ENCODE results near the gene HSPA12A. TPM values are rescaled to one million over a fixed set of nuclear protein-coding genes. Genes with fewer than 3 reads are reported as not detected.

Gene HSPA12A
- total RNA-seq, 2 donors from 2014 or later, result 13.9 to 15.4 TPM

DNA sequence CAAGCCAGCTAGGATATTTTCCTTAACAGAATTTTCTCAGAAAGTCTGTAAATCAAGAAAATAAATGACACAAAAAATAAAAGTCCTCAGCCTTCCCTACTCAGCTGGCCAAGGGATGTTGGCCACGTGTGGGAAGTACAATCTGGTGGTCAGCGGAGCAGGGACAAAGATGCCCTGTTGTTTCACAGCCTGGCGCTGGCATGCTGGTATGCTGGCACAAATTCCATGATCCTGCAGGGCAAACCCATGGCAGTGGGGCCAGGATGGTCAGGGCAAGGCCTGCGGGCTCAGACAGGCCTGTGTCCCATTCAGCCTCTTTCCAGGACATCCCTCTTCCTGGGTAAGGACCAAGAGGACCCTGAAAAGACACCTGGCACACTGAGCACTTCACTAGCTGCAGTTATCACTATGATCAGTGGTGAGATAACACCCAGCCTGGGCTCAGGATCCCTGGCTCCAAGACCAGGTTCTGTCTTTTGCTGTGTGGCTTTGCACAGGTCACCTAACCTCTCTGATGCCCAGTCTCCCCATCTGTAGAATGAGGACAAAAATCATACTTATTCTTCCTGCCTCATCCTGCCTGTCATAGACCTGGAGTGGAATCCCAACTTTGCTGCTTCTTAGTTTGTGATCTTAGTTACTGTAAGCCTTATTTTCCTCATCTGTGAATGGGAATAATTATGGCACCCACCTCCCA lies 10.8 kb upstream of the HSPA12A start:
- H3K4me1 ChIP-seq (ENCODE audit: control insufficient read depth, insufficient read depth, low read length), result no peaks in the 10 kb centered on the region
- no peak overlapping the region for H3K27ac ChIP-seq (ENCODE audit: low read depth, low read length)
- no peaks in the 10 kb centered on the region for H3K27me3 ChIP-seq (ENCODE audit: control insufficient read depth, insufficient read depth, low read length, poor library complexity, severe bottlenecking)
- no peaks in the 10 kb centered on the region for H3K36me3 ChIP-seq (ENCODE audit: control insufficient read depth, insufficient read depth, low read length)
- H3K9me3 ChIP-seq (ENCODE audit: control insufficient read depth, low read length), result no peaks in the 10 kb centered on the region
- TF ChIP-seq, protein P1, sequence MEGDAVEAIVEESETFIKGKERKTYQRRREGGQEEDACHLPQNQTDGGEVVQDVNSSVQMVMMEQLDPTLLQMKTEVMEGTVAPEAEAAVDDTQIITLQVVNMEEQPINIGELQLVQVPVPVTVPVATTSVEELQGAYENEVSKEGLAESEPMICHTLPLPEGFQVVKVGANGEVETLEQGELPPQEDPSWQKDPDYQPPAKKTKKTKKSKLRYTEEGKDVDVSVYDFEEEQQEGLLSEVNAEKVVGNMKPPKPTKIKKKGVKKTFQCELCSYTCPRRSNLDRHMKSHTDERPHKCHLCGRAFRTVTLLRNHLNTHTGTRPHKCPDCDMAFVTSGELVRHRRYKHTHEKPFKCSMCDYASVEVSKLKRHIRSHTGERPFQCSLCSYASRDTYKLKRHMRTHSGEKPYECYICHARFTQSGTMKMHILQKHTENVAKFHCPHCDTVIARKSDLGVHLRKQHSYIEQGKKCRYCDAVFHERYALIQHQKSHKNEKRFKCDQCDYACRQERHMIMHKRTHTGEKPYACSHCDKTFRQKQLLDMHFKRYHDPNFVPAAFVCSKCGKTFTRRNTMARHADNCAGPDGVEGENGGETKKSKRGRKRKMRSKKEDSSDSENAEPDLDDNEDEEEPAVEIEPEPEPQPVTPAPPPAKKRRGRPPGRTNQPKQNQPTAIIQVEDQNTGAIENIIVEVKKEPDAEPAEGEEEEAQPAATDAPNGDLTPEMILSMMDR (conservative IDR thresholded peaks at IDR 0.05), result no peak
- Mint-ChIP-seq H3K27ac (no peak overlapping the region), H3K9me3 (no peaks in the 10 kb centered on the region), H3K36me3 (ENCODE audit: low read depth) (no peaks in the 10 kb centered on the region), H3K4me1 (no peaks in the 10 kb centered on the region), H3K27me3 (ENCODE audit: insufficient read depth) (peaks cover 12% of the 10 kb centered on the region), H3K4me3 (no peak overlapping the region)
- no peak for DNase-seq
- H3K4me3 ChIP-seq (ENCODE audit: low read length), result no peak overlapping the region
- H3K9ac ChIP-seq (ENCODE audit: extremely low read depth, low read length, poor library complexity, severe bottlenecking), result no peak overlapping the region
- 92 to 95% methylated on average over 4 of the region's 4 CpGs for WGBS, 2 experiments (ENCODE audit: insufficient coverage in 1 of 2, insufficient read length in 1 of 2)

DNA sequence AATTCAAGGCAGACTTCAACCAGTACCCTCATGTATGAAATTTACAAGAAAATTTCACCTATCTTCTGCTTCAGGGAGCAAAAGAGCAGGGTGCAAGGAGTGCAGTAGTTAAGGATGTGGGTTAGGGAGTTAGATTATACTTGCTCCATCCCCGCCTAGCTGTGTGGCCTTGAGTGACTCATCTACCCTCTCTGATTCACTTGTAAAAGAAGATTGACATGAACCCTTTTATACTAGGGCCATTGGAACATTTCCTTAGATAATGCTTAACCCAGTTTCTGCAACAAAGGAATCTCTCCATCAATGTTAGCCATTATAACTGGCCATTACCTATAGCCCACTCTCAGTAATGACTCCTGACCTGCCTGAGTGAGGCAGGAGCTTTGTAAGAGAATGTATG lies 10.2 kb upstream of the HSPA12A start:
- H3K36me3 ChIP-seq (ENCODE audit: control insufficient read depth, insufficient read depth, low read length), result no peaks in the 10 kb centered on the region
- no peaks in the 10 kb centered on the region for H3K4me1 ChIP-seq (ENCODE audit: control insufficient read depth, insufficient read depth, low read length)
- Mint-ChIP-seq H3K27ac (no peak overlapping the region), H3K9me3 (no peaks in the 10 kb centered on the region), H3K4me1 (no peaks in the 10 kb centered on the region), H3K27me3 (ENCODE audit: insufficient read depth) (peaks cover 12% of the 10 kb centered on the region), H3K36me3 (ENCODE audit: low read depth) (no peaks in the 10 kb centered on the region), H3K4me3 (no peak overlapping the region)
- H3K9me3 ChIP-seq (ENCODE audit: control insufficient read depth, low read length), result no peaks in the 10 kb centered on the region
- TF ChIP-seq, protein P1 (conservative IDR thresholded peaks at IDR 0.05), result no peak
- H3K27ac ChIP-seq (ENCODE audit: low read depth, low read length), result no peak overlapping the region
- no peak for DNase-seq
- H3K27me3 ChIP-seq (ENCODE audit: control insufficient read depth, insufficient read depth, low read length, poor library complexity, severe bottlenecking), result no peaks in the 10 kb centered on the region
- 93% methylated on average over 1 of the region's 1 CpG; no CpG with 5 or more reads in 1 of the 2 experiments for WGBS, 2 experiments (ENCODE audit: insufficient coverage in 1 of 2, insufficient read length in 1 of 2)
- no peak overlapping the region for H3K9ac ChIP-seq (ENCODE audit: extremely low read depth, low read length, poor library complexity, severe bottlenecking)
- H3K4me3 ChIP-seq (ENCODE audit: low read length), result no peak overlapping the region

DNA sequence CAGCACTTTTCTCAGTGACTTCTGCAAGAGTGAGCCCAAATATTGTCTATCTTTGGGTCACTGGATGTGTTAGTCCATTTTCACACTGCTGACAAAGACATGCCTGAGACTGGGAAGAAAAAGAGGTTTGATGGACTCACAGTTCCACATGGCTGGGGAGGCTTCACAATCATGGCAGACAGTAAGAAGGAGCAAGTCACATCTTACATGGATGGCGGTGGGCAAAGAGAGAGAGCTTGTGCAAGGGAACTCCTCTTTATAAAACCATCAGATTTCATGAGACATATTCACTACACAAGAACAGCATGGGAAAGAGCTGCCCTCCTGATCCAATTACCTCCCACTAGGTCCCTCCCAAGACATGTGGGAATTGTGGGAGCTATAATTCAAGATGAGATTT lies 6.1 kb upstream of the HSPA12A start:
- Histone ChIP-seq H3K9me3 (ENCODE audit: control insufficient read depth, low read length) (no peaks in the 10 kb centered on the region), H3K4me3 (ENCODE audit: low read length) (no peak overlapping the region), H3K4me1 (ENCODE audit: control insufficient read depth, insufficient read depth, low read length) (no peaks in the 10 kb centered on the region), H3K9ac (ENCODE audit: extremely low read depth, low read length, poor library complexity, severe bottlenecking) (no peak overlapping the region), H3K27me3 (ENCODE audit: control insufficient read depth, insufficient read depth, low read length, poor library complexity, severe bottlenecking) (peaks cover 20% of the 10 kb centered on the region), H3K27ac (ENCODE audit: low read depth, low read length) (no peak overlapping the region), H3K36me3 (ENCODE audit: control insufficient read depth, insufficient read depth, low read length) (no peaks in the 10 kb centered on the region)
- 100% methylated on average over 1 of the region's 1 CpG; no CpG with 5 or more reads in 1 of the 2 experiments for WGBS, 2 experiments (ENCODE audit: insufficient coverage in 1 of 2, insufficient read length in 1 of 2)
- TF ChIP-seq, protein P1 (conservative IDR thresholded peaks at IDR 0.05), result no peak
- Mint-ChIP-seq H3K4me1 (no peaks in the 10 kb centered on the region), H3K27me3 (ENCODE audit: insufficient read depth) (peaks cover 40% of the 10 kb centered on the region), H3K27ac (no peak overlapping the region), H3K9me3 (no peaks in the 10 kb centered on the region), H3K4me3 (no peak overlapping the region), H3K36me3 (ENCODE audit: low read depth) (no peaks in the 10 kb centered on the region)
- DNase-seq, result no peak

Data from endodermal cell (in vitro differentiated cells).